Colonic mucosa (tissue), 4 donors: ENCODE measurements around the gene OCIAD2. TPM values are rescaled to one million over a fixed set of nuclear protein-coding genes. Genes with fewer than 3 reads are reported as not detected.

Experiments used
- DNase-seq: peaks from one replicate; pipeline ENCODE4 v3.0.0-alpha.2; 2020
- H3K27ac ChIP-seq: fragments of 200-600 bp; one replicate; pipeline ENCODE4 v1.8.0; 2021
- H3K27me3 ChIP-seq: fragments of 200-600 bp; one replicate; pipeline ENCODE4 v1.8.0; 2021
- H3K36me3 ChIP-seq: fragments of 200-600 bp; one replicate; pipeline ENCODE4 v1.8.0; 2021
- H3K4me1 ChIP-seq: fragments of 200-600 bp; one replicate; pipeline ENCODE4 v1.8.0; 2021; ENCODE audit warnings: mild to moderate bottlenecking
- H3K4me3 ChIP-seq: fragments of 200-600 bp; one replicate; pipeline ENCODE4 v1.8.0; 2021
- H3K9ac ChIP-seq, 2 donors: one replicate each; pipeline ENCODE4 v1.7.0; 2013; ENCODE audit warnings: control low read depth in 2 of 2, low read depth in 2 of 2, low read length in 2 of 2
- H3K9me3 ChIP-seq: fragments of 200-600 bp; one replicate; pipeline ENCODE4 v1.8.0; 2021
- intact Hi-C: fragments of 100-400 bp; cut with DNase I; formaldehyde crosslinking; loops from one replicate; pipeline ENCODE4 v1.14.1; 2022
- total RNA-seq, 2 donors: library from RNA; stranded (reverse); fragmentation: NEBNext Ultra II Directional in 1 of 2; extraction: Animal tissue kit (Norgen Biotek cat#: 25700) in 1 of 2; gene quantifications; one replicate each; pipeline ENCODE4 v1.2.1, GENCODE V29; 2021
- TF ChIP-seq, protein P1 (sequence below): fragments of 200-600 bp; IDR thresholded peaks from one replicate; pipeline ENCODE4 v1.8.0; 2022; ENCODE audit warnings: antibody characterized with exemption, mild to moderate bottlenecking
- donor health status: healthy.
- donor health status: DM: no; HTN: no; CAD: no.
- donor health status: DM: no; HTN: no; CAD: no.

Gene OCIAD2
- total RNA-seq, 2 donors from 2014 or later: 55.7 to 124 TPM

GRCh38 chr4:48907706-48908477 is 1.3 kb upstream of the OCIAD2 start:
- intact Hi-C loops: loop anchor here (10.0 kb wide), 1 partner anchor 133 kb away; no protein-coding TSS in a partner anchor
- TF ChIP-seq, protein P1, sequence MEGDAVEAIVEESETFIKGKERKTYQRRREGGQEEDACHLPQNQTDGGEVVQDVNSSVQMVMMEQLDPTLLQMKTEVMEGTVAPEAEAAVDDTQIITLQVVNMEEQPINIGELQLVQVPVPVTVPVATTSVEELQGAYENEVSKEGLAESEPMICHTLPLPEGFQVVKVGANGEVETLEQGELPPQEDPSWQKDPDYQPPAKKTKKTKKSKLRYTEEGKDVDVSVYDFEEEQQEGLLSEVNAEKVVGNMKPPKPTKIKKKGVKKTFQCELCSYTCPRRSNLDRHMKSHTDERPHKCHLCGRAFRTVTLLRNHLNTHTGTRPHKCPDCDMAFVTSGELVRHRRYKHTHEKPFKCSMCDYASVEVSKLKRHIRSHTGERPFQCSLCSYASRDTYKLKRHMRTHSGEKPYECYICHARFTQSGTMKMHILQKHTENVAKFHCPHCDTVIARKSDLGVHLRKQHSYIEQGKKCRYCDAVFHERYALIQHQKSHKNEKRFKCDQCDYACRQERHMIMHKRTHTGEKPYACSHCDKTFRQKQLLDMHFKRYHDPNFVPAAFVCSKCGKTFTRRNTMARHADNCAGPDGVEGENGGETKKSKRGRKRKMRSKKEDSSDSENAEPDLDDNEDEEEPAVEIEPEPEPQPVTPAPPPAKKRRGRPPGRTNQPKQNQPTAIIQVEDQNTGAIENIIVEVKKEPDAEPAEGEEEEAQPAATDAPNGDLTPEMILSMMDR: no peak
- H3K4me1 ChIP-seq: no peaks in the 10 kb centered on the region

GRCh38 chr4:48905363-48906015 is 1.1 kb downstream of the OCIAD2 start:
- peak; percentile 33 for DNase-seq
- Histone ChIP-seq H3K36me3 (no peaks in the 10 kb centered on the region), H3K9me3 (no peaks in the 10 kb centered on the region), H3K9ac (peak overlapping the region; percentile 82 to 84), H3K27ac (no peak overlapping the region), H3K4me3 (peak overlapping the region; percentile 93), H3K4me1 (no peaks in the 10 kb centered on the region), H3K27me3 (no peaks in the 10 kb centered on the region)
- intact Hi-C loops: loop anchor here (10.0 kb wide), 1 partner anchor 131 kb away; no protein-coding TSS in a partner anchor
- TF ChIP-seq, protein P1: no peak

More at GRCh38 chr4:48907706-48908477, 1.3 kb upstream of the OCIAD2 start:
- DNase-seq: no peak
- no peak overlapping the region for H3K4me3 ChIP-seq
- H3K27ac ChIP-seq: no peak overlapping the region
- H3K36me3 ChIP-seq: no peaks in the 10 kb centered on the region
- no peaks in the 10 kb centered on the region for H3K9me3 ChIP-seq
- H3K9ac ChIP-seq: no peak overlapping the region
- no peaks in the 10 kb centered on the region for H3K27me3 ChIP-seq

- Histone ChIP-seq H3K9ac (no peak overlapping the region), H3K9me3 (no peaks in the 10 kb centered on the region), H3K4me1 (no peaks in the 10 kb centered on the region), H3K27me3 (no peaks in the 10 kb centered on the region), H3K27ac (no peak overlapping the region), H3K4me3 (no peak overlapping the region), H3K36me3 (no peaks in the 10 kb centered on the region)
- DNase-seq: no peak
- TF ChIP-seq, protein P1: no peak
- intact Hi-C loops: loop anchor here (10.0 kb wide), 1 partner anchor 130 kb away; no protein-coding TSS in a partner anchor
These were observed 1.9 kb downstream of the OCIAD2 start for GRCh38 chr4:48904541-48905142.

GRCh38 chr4:48904101-48904500 is 2.5 kb downstream of the OCIAD2 start:
- Histone ChIP-seq H3K9ac (no peak overlapping the region), H3K27me3 (no peaks in the 10 kb centered on the region), H3K4me1 (no peaks in the 10 kb centered on the region), H3K36me3 (no peaks in the 10 kb centered on the region), H3K9me3 (no peaks in the 10 kb centered on the region), H3K4me3 (no peak overlapping the region), H3K27ac (no peak overlapping the region)
- no peak for DNase-seq
- TF ChIP-seq, protein P1: no peak
- intact Hi-C loops: loop anchor here (10.0 kb wide), 1 partner anchor 129 kb away; no protein-coding TSS in a partner anchor

- H3K4me3 ChIP-seq: no peak overlapping the region
- H3K36me3 ChIP-seq: no peaks in the 10 kb centered on the region
These were observed 4.3 kb downstream of the OCIAD2 start for GRCh38 chr4:48902266-48902665.

More at GRCh38 chr4:48902266-48902665, 4.3 kb downstream of the OCIAD2 start:
- no peaks in the 10 kb centered on the region for H3K4me1 ChIP-seq
- intact Hi-C loops: loop anchor here (10.0 kb wide), 1 partner anchor 127 kb away; no protein-coding TSS in a partner anchor
- peak overlapping the region; percentile 24 for H3K27ac ChIP-seq
- H3K9ac ChIP-seq: no peak overlapping the region
- H3K27me3 ChIP-seq: no peaks in the 10 kb centered on the region
- H3K9me3 ChIP-seq: no peaks in the 10 kb centered on the region
- TF ChIP-seq, protein P1: no peak
- DNase-seq: peak; percentile 49
